H9 (cell line): Measurements from ENCODE around the gene RPL12. TPM values are rescaled to one million over a fixed set of nuclear protein-coding genes. Genes with fewer than 3 reads are reported as not detected.

Source experiments
- DNase-seq: peaks from one replicate; pipeline ENCODE4 v3.0.0-alpha.2; 2017
- H2AFZ ChIP-seq: one replicate; pipeline ENCODE4 v1.6.1; 2013; ENCODE audit warnings: mild to moderate bottlenecking, low read length, control low read depth, moderate library complexity
- H2AK5ac ChIP-seq: 2 replicates; pipeline ENCODE4 v1.6.1; 2013; ENCODE audit warnings: low read length, control low read depth, mixed read lengths; ENCODE audit not compliant: insufficient read length
- H2BK120ac ChIP-seq: one replicate; pipeline ENCODE4 v1.6.1; 2013; ENCODE audit warnings: low read depth, mild to moderate bottlenecking, low read length, control low read depth, inconsistent platforms; ENCODE audit not compliant: poor library complexity, severe bottlenecking
- H2BK12ac ChIP-seq: 2 replicates; pipeline ENCODE4 v1.6.1; 2013; ENCODE audit warnings: low read length, control low read depth, mixed read lengths, low read depth; ENCODE audit not compliant: insufficient read length
- H2BK15ac ChIP-seq: 2 replicates; pipeline ENCODE4 v1.6.1; 2013; ENCODE audit warnings: low read depth, low read length, control low read depth
- H2BK20ac ChIP-seq: one replicate; pipeline ENCODE4 v1.6.1; 2013; ENCODE audit warnings: low read depth, mild to moderate bottlenecking, low read length, control low read depth, inconsistent platforms; ENCODE audit not compliant: poor library complexity, severe bottlenecking
- H2BK5ac ChIP-seq: 2 replicates; pipeline ENCODE4 v1.6.1; 2013; ENCODE audit warnings: low read length, control low read depth, mixed read lengths; ENCODE audit not compliant: insufficient read length
- H3K14ac ChIP-seq: 2 replicates; pipeline ENCODE4 v1.6.1; 2013; ENCODE audit warnings: low read length, control low read depth; ENCODE audit not compliant: insufficient read depth
- H3K18ac ChIP-seq: 2 replicates; pipeline ENCODE4 v1.6.1; 2013; ENCODE audit warnings: low read depth, mild to moderate bottlenecking, mixed read lengths, low read length, control low read depth; ENCODE audit not compliant: insufficient read length
- H3K23ac ChIP-seq: 2 replicates; pipeline ENCODE4 v1.6.1; 2013; ENCODE audit warnings: low read length, control low read depth, mixed read lengths, low read depth; ENCODE audit not compliant: insufficient read length
- H3K23me2 ChIP-seq: 2 replicates; pipeline ENCODE4 v1.6.1; 2013; ENCODE audit warnings: low read depth, mild to moderate bottlenecking, mixed read lengths, low read length, control low read depth; ENCODE audit not compliant: insufficient read length, poor library complexity, severe bottlenecking
- H3K27ac ChIP-seq: 2 replicates; pipeline ENCODE4 v1.5.1; 2013; ENCODE audit warnings: low read length, control low read depth, mixed read lengths, low read depth; ENCODE audit not compliant: insufficient read length
- H3K27me3 ChIP-seq: 2 replicates; pipeline ENCODE4 v1.6.1; 2013; ENCODE audit warnings: low read length, control low read depth, inconsistent platforms; ENCODE audit not compliant: insufficient read depth
- H3K4ac ChIP-seq: 2 replicates; pipeline ENCODE4 v1.6.1; 2013; ENCODE audit warnings: low read depth, mild to moderate bottlenecking, control low read depth, inconsistent platforms, low read length, moderate library complexity
- H3K4me1 ChIP-seq: 2 replicates; pipeline ENCODE4 v1.6.1; 2013; ENCODE audit warnings: low read length, control low read depth, inconsistent platforms; ENCODE audit not compliant: insufficient read depth
- H3K4me2 ChIP-seq: 2 replicates; pipeline ENCODE4 v1.6.1; 2013; ENCODE audit warnings: low read length, control low read depth, mixed read lengths; ENCODE audit not compliant: insufficient read length, insufficient read depth
- H3K56ac ChIP-seq: 2 replicates; pipeline ENCODE4 v1.6.1; 2013; ENCODE audit warnings: low read depth, mild to moderate bottlenecking, mixed read lengths, low read length, control low read depth; ENCODE audit not compliant: insufficient read length
- H3K79me1 ChIP-seq: 2 replicates; pipeline ENCODE4 v1.6.1; 2013; ENCODE audit warnings: low read depth, mild to moderate bottlenecking, moderate library complexity, low read length, control low read depth, inconsistent platforms; ENCODE audit not compliant: insufficient read depth, poor library complexity, severe bottlenecking
- H3K79me2 ChIP-seq: 2 replicates; pipeline ENCODE4 v1.6.1; 2013; ENCODE audit warnings: low read length, control low read depth, inconsistent platforms; ENCODE audit not compliant: insufficient read depth
- H3K9ac ChIP-seq: 2 replicates; pipeline ENCODE4 v1.6.1; 2013; ENCODE audit warnings: low read length, control low read depth, mixed read lengths; ENCODE audit not compliant: insufficient read length; ENCODE audit errors: extremely low read depth
- H3K9me3 ChIP-seq: one replicate; pipeline ENCODE4 v1.6.1; 2013; ENCODE audit warnings: low read depth, low read length, inconsistent platforms; ENCODE audit not compliant: control insufficient read depth
- H3T11ph ChIP-seq: one replicate; pipeline ENCODE4 v1.6.1; 2013; ENCODE audit warnings: mild to moderate bottlenecking, low read length, control low read depth, inconsistent platforms
- H4K20me1 ChIP-seq: one replicate; pipeline ENCODE4 v1.6.1; 2013; ENCODE audit not compliant: control insufficient read depth, insufficient read length, insufficient read depth
- H4K5ac ChIP-seq: 2 replicates; pipeline ENCODE4 v1.6.1; 2013; ENCODE audit warnings: low read depth, mild to moderate bottlenecking, mixed read lengths, low read length, control low read depth; ENCODE audit not compliant: insufficient read length
- H4K8ac ChIP-seq: replicated peaks from 2 replicates; pipeline ENCODE4 v1.6.1; 2013; ENCODE audit warnings: low read length, control low read depth, mixed read lengths, low read depth; ENCODE audit not compliant: insufficient read length
- H4K91ac ChIP-seq: 2 replicates; pipeline ENCODE4 v1.6.1; 2013; ENCODE audit warnings: low read depth, mild to moderate bottlenecking, moderate library complexity, mixed read lengths, low read length, control low read depth; ENCODE audit not compliant: insufficient read length
- H3K27ac Mint-ChIP-seq, 3 experiments: 2 replicates in 2 of 3; 3 replicates in 1 of 3; pipeline ENCODE4 v1.8.0; 2020 to 2021; ENCODE audit warnings: mixed read lengths in 3 of 3, mild to moderate bottlenecking in 1 of 3, moderate library complexity in 1 of 3
- H3K27me3 Mint-ChIP-seq: 2 replicates; pipeline ENCODE4 v1.8.0; 2021; ENCODE audit warnings: low read depth, mild to moderate bottlenecking, moderate library complexity, mixed read lengths
- H3K36me3 Mint-ChIP-seq, 3 experiments: 2 replicates in 2 of 3; 3 replicates in 1 of 3; pipeline ENCODE4 v1.8.0; 2020 to 2021; ENCODE audit warnings: low read depth in 3 of 3, mixed read lengths in 3 of 3; ENCODE audit not compliant: insufficient read depth in 1 of 3
- H3K4me1 Mint-ChIP-seq, 2 experiments: 2 replicates each; pipeline ENCODE4 v1.8.0; 2020; ENCODE audit warnings: mixed read lengths in 2 of 2
- H3K4me3 Mint-ChIP-seq, 2 experiments: 2 replicates in 1 of 2; 3 replicates in 1 of 2; pipeline ENCODE4 v1.8.0; 2020 to 2021; ENCODE audit warnings: mild to moderate bottlenecking in 2 of 2, mixed read lengths in 2 of 2, moderate library complexity in 1 of 2
- H3K9me3 Mint-ChIP-seq, 2 experiments: 2 replicates in 1 of 2; 3 replicates in 1 of 2; pipeline ENCODE4 v1.8.0; 2020; ENCODE audit warnings: mild to moderate bottlenecking in 2 of 2, mixed read lengths in 2 of 2, moderate library complexity in 1 of 2
- CTCF ChIP-seq: fragments of 200-600 bp; sonication (generic); conservative IDR thresholded peaks from 3 replicates; pipeline ENCODE4 v1.8.0; 2021; ENCODE audit warnings: antibody characterized with exemption, mild to moderate bottlenecking
- WGBS: extraction: QIAGEN DNeasy Blood & Tissue Kit; methylation state at CpG from one replicate; pipeline ENCODE4 v1.1.7; 2013; ENCODE audit warnings: missing lambda C conversion rate, low lambda C conversion rate, mixed read lengths; ENCODE audit not compliant: insufficient read length; ENCODE audit errors: extremely low coverage; 5-methylcytosine and 5-hydroxymethylcytosine counted together
- total RNA-seq: library from RNA; stranded (reverse); gene quantifications from 2 replicates; pipeline ENCODE4 v1.2.1, GENCODE V29; 2021

The RPL12 gene
- total RNA-seq, 1 experiment from 2014 or later, result 1,710 TPM

- Histone ChIP-seq H2BK5ac (no peak overlapping the region), H3K27me3 (no peaks in the 10 kb centered on the region), H3K27ac (no peak overlapping the region), H3K4ac (no peak overlapping the region), H2AFZ (no peak overlapping the region), H3K4me2 (no peak overlapping the region), H3K9me3 (no peaks in the 10 kb centered on the region), H3K18ac (no peak overlapping the region), H3K4me1 (no peaks in the 10 kb centered on the region), H4K20me1 (no peaks in the 10 kb centered on the region), H3K9ac (no peak overlapping the region), H3K79me1 (no peaks in the 10 kb centered on the region), H2BK120ac (no peak overlapping the region), H4K5ac (no peak overlapping the region), H2AK5ac (no peak overlapping the region), H3K79me2 (no peaks in the 10 kb centered on the region), H3T11ph (no peak overlapping the region), H4K8ac (no peak overlapping the region), H2BK12ac (no peak overlapping the region), H2BK20ac (no peak overlapping the region), H3K14ac (no peak overlapping the region), H2BK15ac (no peak overlapping the region), H3K23me2 (no peaks in the 10 kb centered on the region), H3K56ac (no peak overlapping the region), H3K23ac (no peak overlapping the region), H4K91ac (no peak overlapping the region)
- no CpG with 5 or more reads among the region's 4 CpGs for whole genome bisulfite sequencing
- Mint-ChIP-seq H3K4me1 (peaks cover 2 to 4% of the 10 kb centered on the region in 2 experiments; a peak in 3 of 4 replicates), H3K36me3 (peaks cover 3 to 10% (median 4%) of the 10 kb centered on the region in 3 experiments; a peak in 5 of 7 replicates), H3K27ac (no peak overlapping the region), H3K9me3 (no peaks in the 10 kb centered on the region), H3K27me3 (peaks cover 3% of the 10 kb centered on the region), H3K4me3 (no peak overlapping the region)
- no peak for DNase-seq
- no peak for TF ChIP-seq CTCF
These were observed 40.1 kb downstream of the RPL12 start for GRCh38 chr9:127411122-127411521.
